HepG2 (cell line): Measurements from ENCODE around the gene OR51E1. TPM values are rescaled to one million over a fixed set of nuclear protein-coding genes. Genes with fewer than 3 reads are reported as not detected.

Experiments
- ATAC-seq: fragments of 200-7000 bp; cut with Tn5 transposase; 3 replicates; pipeline ENCODE4 v1.9.1; 2020; ENCODE audit warnings: mild to moderate bottlenecking, moderate library complexity
- Bru-seq: library from RNA; stranded (reverse); fragments of 400-500 nt; gene quantifications from one replicate; lab custom pipeline; 2021; lab: Mats Ljungman, UMichigan
- BruChase-seq, 2 experiments: library from RNA; stranded (reverse); fragments of 400-500 nt; gene quantifications; one replicate each; lab custom pipeline; 2021; lab: Mats Ljungman, UMichigan
- BruUV-seq: library from RNA; stranded (reverse); fragments of 400-500 nt; replicated peaks from 2 replicates; lab custom pipeline; 2021; lab: Mats Ljungman, UMichigan
- CTCF ChIA-PET: fragments of 300-600 bp; formaldehyde crosslinking; extraction: SDS; loops from one replicate; lab custom pipeline; 2021; ENCODE audit warnings: low total read pairs, inconsistent platforms, low intra/inter-chr PET ratio; lab: Yijun Ruan, JAX
- POLR2A ChIA-PET: fragments of 350-600 bp; sonication (Branson Sonifier 250); formaldehyde crosslinking; loops from one replicate; lab custom pipeline; 2020; ENCODE audit warnings: antibody characterized with exemption, inconsistent platforms; lab: Yijun Ruan, JAX
- DNase-seq: peaks from one replicate; pipeline ENCODE4 v3.0.0-alpha.2; 2015; ENCODE audit warnings: low spot score
- FAIRE-seq: peaks from 3 replicates; lab custom pipeline; 2011; peaks lifted over from hg19 to GRCh38; lab: Jason Lieb, UNC
- H2AFZ ChIP-seq: one replicate; pipeline ENCODE4 v1.6.1; 2011; ENCODE audit warnings: low read length, inconsistent platforms
- H3K27ac ChIP-seq: fragments of 300-600 bp; 3 replicates; pipeline ENCODE4 v1.8.0; 2011; ENCODE audit warnings: mixed run types, mild to moderate bottlenecking, mixed read lengths, low read length, inconsistent platforms; ENCODE audit not compliant: insufficient read depth; ENCODE audit errors: extremely low read length
- H3K27me3 ChIP-seq, 2 experiments: fragments of 200-600 bp in 1 of 2; 2 replicates in 1 of 2; 3 replicates in 1 of 2; pipeline versions ENCODE4 v1.6.0 to v1.8.0; 2011; ENCODE audit warnings: low read length in 2 of 2, mild to moderate bottlenecking in 2 of 2, moderate library complexity in 2 of 2, inconsistent platforms in 1 of 2; ENCODE audit not compliant: insufficient read depth in 2 of 2, control insufficient read depth in 1 of 2
- H3K36me3 ChIP-seq, 2 experiments: fragments of 200-600 bp in 1 of 2; replicated peaks in 1 of 2; 2 replicates in 1 of 2; 3 replicates in 1 of 2; pipeline versions ENCODE4 v1.5.1 to v1.8.0; 2011; ENCODE audit warnings: low read length in 2 of 2, inconsistent platforms in 1 of 2; ENCODE audit not compliant: insufficient read depth in 2 of 2, control insufficient read depth in 1 of 2
- H3K4me1 ChIP-seq: 2 replicates; pipeline ENCODE4 v1.5.1; 2012; ENCODE audit warnings: low read length, inconsistent platforms; ENCODE audit not compliant: insufficient read depth
- H3K4me2 ChIP-seq: 2 replicates; pipeline ENCODE4 v1.6.0; 2011; ENCODE audit warnings: low read depth, low read length, inconsistent platforms
- H3K4me3 ChIP-seq, 3 experiments: fragments of 200-600 bp in 1 of 3; sonication (generic), shearing (Covaris generic) in 1 of 3; replicated peaks in 1 of 3; 2 replicates each; pipeline ENCODE4 v1.5.1; 2011 to 2016; ENCODE audit warnings: low read length in 3 of 3, inconsistent platforms in 2 of 3, low read depth in 2 of 3, mild to moderate bottlenecking in 2 of 3, control low read depth in 1 of 3, mixed read lengths in 1 of 3; ENCODE audit not compliant: insufficient read depth in 1 of 3
- H3K79me2 ChIP-seq: one replicate; pipeline ENCODE4 v1.6.1; 2011; ENCODE audit warnings: low read length, inconsistent platforms; ENCODE audit not compliant: insufficient read depth
- H3K9ac ChIP-seq: 2 replicates; pipeline ENCODE4 v1.6.0; 2011; ENCODE audit warnings: mild to moderate bottlenecking, low read depth, low read length, inconsistent platforms; ENCODE audit not compliant: insufficient read depth
- H3K9me3 ChIP-seq: 2 replicates; pipeline ENCODE4 v1.5.1; 2012; ENCODE audit warnings: mild to moderate bottlenecking, low read length
- H4K20me1 ChIP-seq: 2 replicates; pipeline ENCODE4 v1.6.0; 2011; ENCODE audit warnings: inconsistent platforms, mild to moderate bottlenecking, low read length, moderate library complexity; ENCODE audit not compliant: insufficient read depth
- ARNTL ChIP-seq: sonication (generic); formaldehyde crosslinking; IDR thresholded peaks from 2 replicates; pipeline ENCODE4 v1.4.0; 2020; ENCODE audit warnings: mild to moderate bottlenecking, missing genetic modification reagents
- FOSL2 ChIP-seq: sonication (generic); formaldehyde crosslinking; IDR thresholded peaks from 2 replicates; pipeline ENCODE4 v1.4.0; 2020; ENCODE audit warnings: missing genetic modification reagents
- FOXM1 ChIP-seq: sonication (generic); formaldehyde crosslinking; IDR thresholded peaks from 2 replicates; pipeline ENCODE4 v1.5.0; 2020; ENCODE audit warnings: missing genetic modification reagents
- NCOA5 ChIP-seq: sonication (generic); formaldehyde crosslinking; IDR thresholded peaks from 2 replicates; pipeline ENCODE4 v1.4.0; 2020; ENCODE audit warnings: missing genetic modification reagents
- SIX4 ChIP-seq: sonication (generic); formaldehyde crosslinking; IDR thresholded peaks from 2 replicates; pipeline ENCODE4 v1.4.0; 2020; ENCODE audit warnings: missing genetic modification reagents
- ZKSCAN5 ChIP-seq: sonication (generic); formaldehyde crosslinking; IDR thresholded peaks from 2 replicates; pipeline ENCODE4 v1.5.1; 2020; ENCODE audit warnings: mild to moderate bottlenecking, missing genetic modification reagents
- ZNF7 ChIP-seq: IDR thresholded peaks from 2 replicates; pipeline ENCODE4 v1.6.1; 2016; ENCODE audit warnings: missing biosample characterization, missing genetic modification reagents
- WGBS: methylation state at CpG from one replicate; pipeline ENCODE4 v1.1.6; 2017; ENCODE audit warnings: low lambda C conversion rate; 5-methylcytosine and 5-hydroxymethylcytosine counted together
- in situ Hi-C: cut with HindIII; loops from 2 replicates; pipeline ENCODE4 v1.10.0; 2017; ENCODE audit warnings: low pct_unique_long_range_greater_than_20kb; ENCODE audit not compliant: extremely low pct_ligation_motif_present
- intact Hi-C: fragments of 100-400 bp; cut with micrococcal nuclease; formaldehyde crosslinking; loops from one replicate; pipeline ENCODE4 v1.10.0; 2022; ENCODE audit not compliant: unreplicated experiment
- long read RNA-seq, 2 experiments: library from RNA in 1 of 2; library from polyadenylated mRNA in 1 of 2; stranded (forward) in 1 of 2; unstranded in 1 of 2; transcript quantifications; one replicate each; pipeline ENCODE4 v2.0.0, GENCODE V29; 2019 to 2022
- polyA minus RNA-seq, 3 experiments: library from RNA; depleted of rRNA, polyadenylated mRNA; stranded (reverse); fragments of >200 nt; gene quantifications; 2 replicates each; pipeline ENCODE4 v1.2.3, GENCODE V29; 2011; ENCODE audit warnings: low replicate concordance in 1 of 3
- polyA plus RNA-seq, 8 experiments: library from polyadenylated mRNA; depleted of rRNA in 3 of 8; stranded (reverse) in 7 of 8; unstranded in 1 of 8; fragments of >200 nt; fragmentation: Illumina TruSeq in 4 of 8; extraction: Trizol in 4 of 8; gene quantifications; 2 replicates each; pipeline versions ENCODE4 v1.2.1 to v1.2.3, GENCODE V29; 2011 to 2016; ENCODE audit warnings: low read depth in 4 of 8, missing spikeins in 1 of 8, mixed read lengths in 1 of 8; ENCODE audit not compliant: insufficient read depth in 1 of 8
- total RNA-seq, 5 experiments: library from RNA; depleted of rRNA; stranded (reverse); fragments of >200 nt; fragmentation: Illumina TruSeq; extraction: Trizol; gene quantifications; 2 replicates each; pipeline ENCODE4 v1.2.3, GENCODE V29; 2016; ENCODE audit warnings: low read depth in 1 of 5
- TF ChIP-seq, protein P1 (sequence below): sonication (generic); formaldehyde crosslinking; IDR thresholded peaks from 2 replicates; pipeline ENCODE4 v1.4.0; 2020; ENCODE audit warnings: mild to moderate bottlenecking, missing genetic modification reagents, borderline replicate concordance
- TF ChIP-seq, protein P2 (sequence below): IDR thresholded peaks from 2 replicates; pipeline ENCODE4 v1.6.1; 2016; ENCODE audit warnings: low read depth, control low read depth
- TF ChIP-seq, protein P3 (sequence below): sonication (generic); formaldehyde crosslinking; IDR thresholded peaks from 2 replicates; pipeline ENCODE4 v1.4.0; 2020; ENCODE audit warnings: mild to moderate bottlenecking, missing genetic modification reagents

OR51E1 gene, protein sequence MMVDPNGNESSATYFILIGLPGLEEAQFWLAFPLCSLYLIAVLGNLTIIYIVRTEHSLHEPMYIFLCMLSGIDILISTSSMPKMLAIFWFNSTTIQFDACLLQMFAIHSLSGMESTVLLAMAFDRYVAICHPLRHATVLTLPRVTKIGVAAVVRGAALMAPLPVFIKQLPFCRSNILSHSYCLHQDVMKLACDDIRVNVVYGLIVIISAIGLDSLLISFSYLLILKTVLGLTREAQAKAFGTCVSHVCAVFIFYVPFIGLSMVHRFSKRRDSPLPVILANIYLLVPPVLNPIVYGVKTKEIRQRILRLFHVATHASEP
- total RNA-seq (2016; rRNA removed; fragmentation: Illumina TruSeq; extraction: Trizol) (not detected in 2 replicates), polyA plus RNA-seq (2011; rRNA removed) (not detected in 2 replicates), polyA minus RNA-seq (2011; rRNA and poly(A)+ RNA removed; ENCODE audit: low replicate concordance) (not detected in 2 replicates), Bru-seq, nascent RNA (not detected), BruChase-seq, experiment 1, labeled RNA remaining after a 6-hour chase (not detected), BruChase-seq, experiment 2, labeled RNA remaining after a 2-hour chase (not detected)
- total RNA-seq (2016; cell fraction: cytosol; rRNA removed; fragmentation: Illumina TruSeq; extraction: Trizol; ENCODE audit: low read depth), result not detected in 2 replicates
- not detected in 2 replicates for total RNA-seq (2016; cell fraction: insoluble cytoplasmic fraction; rRNA removed; fragmentation: Illumina TruSeq; extraction: Trizol)
- total RNA-seq (2016; cell fraction: membrane; rRNA removed; fragmentation: Illumina TruSeq; extraction: Trizol), result not detected in 2 replicates
- total RNA-seq (2016; cell fraction: nucleus; rRNA removed; fragmentation: Illumina TruSeq; extraction: Trizol), result not detected in 2 replicates
- not detected in 2 replicates for polyA plus RNA-seq (2011; cell fraction: cytosol; rRNA removed)
- polyA plus RNA-seq (2011; cell fraction: nucleus; rRNA removed), result not detected in 2 replicates
- not detected in 2 replicates for polyA plus RNA-seq (2012)
- polyA plus RNA-seq (2016; cell fraction: cytosol; fragmentation: Illumina TruSeq; extraction: Trizol; ENCODE audit: low read depth), result not detected in 2 replicates
- polyA plus RNA-seq (2016; cell fraction: insoluble cytoplasmic fraction; fragmentation: Illumina TruSeq; extraction: Trizol; ENCODE audit: low read depth), result not detected in 2 replicates
- not detected in 2 replicates for polyA plus RNA-seq (2016; cell fraction: membrane; fragmentation: Illumina TruSeq; extraction: Trizol; ENCODE audit: low read depth)
- polyA plus RNA-seq (2016; cell fraction: nucleus; fragmentation: Illumina TruSeq; extraction: Trizol; ENCODE audit: insufficient read depth, low read depth), result not detected in 2 replicates
- polyA minus RNA-seq (2011; cell fraction: cytosol; rRNA and poly(A)+ RNA removed), result not detected in 2 replicates
- polyA minus RNA-seq (2011; cell fraction: nucleus; rRNA and poly(A)+ RNA removed), result not detected in 2 replicates
- long read RNA-seq, experiment 1, result 0 reads
- long read RNA-seq, experiment 2, result 0 reads

DNA sequence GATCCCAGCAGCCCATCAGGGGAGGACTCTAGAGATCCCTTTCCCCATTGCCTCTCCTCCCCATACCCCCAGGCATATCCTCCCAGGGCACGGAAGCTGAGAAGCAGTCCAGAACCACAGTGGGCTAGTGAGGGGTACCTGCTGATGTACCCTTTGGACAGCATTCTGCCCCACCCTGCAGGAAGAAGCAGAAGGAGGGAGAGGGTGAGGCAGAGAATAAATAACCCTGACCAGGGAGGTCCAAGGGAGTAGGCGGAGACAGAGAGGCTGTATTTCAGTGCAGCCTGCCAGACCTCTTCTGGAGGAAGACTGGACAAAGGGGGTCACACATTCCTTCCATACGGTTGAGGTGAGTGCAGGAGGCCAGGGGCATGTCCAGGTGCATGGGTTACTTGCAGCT lies at the start of gene OR51E1:
Gene OR51E1, plus strand, starts transcription at position 301 of the 400 bp plus-strand sequence. CDS start 8,545 bp downstream, outside the sequence.
- Histone ChIP-seq H3K36me3 (no peaks in the 10 kb centered on the region), H3K4me1 (no peaks in the 10 kb centered on the region), H3K9ac (no peak within 1 kb of the TSS), H3K9me3 (no peaks in the 10 kb centered on the region), H3K79me2 (no peaks in the 10 kb centered on the region), H4K20me1 (no peaks in the 10 kb centered on the region), H3K4me3 (no peak within 1 kb of the TSS), H2AFZ (no peak within 1 kb of the TSS), H3K27ac (no peak within 1 kb of the TSS), H3K4me2 (no peak within 1 kb of the TSS), H3K27me3 (peaks cover 0 to 37% of the 10 kb centered on the region in 2 experiments; a peak in 3 of 5 replicates)
- BruUV-seq, result no TSS peak
- in situ Hi-C loops (no loop called here), intact Hi-C loops (no loop called here)
- ChIA-PET POLR2A (no interaction called here), CTCF (no interaction called here)
- ATAC-seq (no peak), DNase-seq (no peak), FAIRE-seq (no peak)
- 7% methylated on average over 2 of the region's 3 CpGs for WGBS
- TF ChIP-seq ZNF7 (CRISPR knock-in tag) (no peak), ARNTL (CRISPR knock-in tag) (no peak), FOXM1 (CRISPR knock-in tag) (no peak), ZKSCAN5 (no peak), NCOA5 (no peak), FOSL2 (CRISPR knock-in tag) (no peak), SIX4 (CRISPR knock-in tag) (no peak)
- TF ChIP-seq, protein P1, sequence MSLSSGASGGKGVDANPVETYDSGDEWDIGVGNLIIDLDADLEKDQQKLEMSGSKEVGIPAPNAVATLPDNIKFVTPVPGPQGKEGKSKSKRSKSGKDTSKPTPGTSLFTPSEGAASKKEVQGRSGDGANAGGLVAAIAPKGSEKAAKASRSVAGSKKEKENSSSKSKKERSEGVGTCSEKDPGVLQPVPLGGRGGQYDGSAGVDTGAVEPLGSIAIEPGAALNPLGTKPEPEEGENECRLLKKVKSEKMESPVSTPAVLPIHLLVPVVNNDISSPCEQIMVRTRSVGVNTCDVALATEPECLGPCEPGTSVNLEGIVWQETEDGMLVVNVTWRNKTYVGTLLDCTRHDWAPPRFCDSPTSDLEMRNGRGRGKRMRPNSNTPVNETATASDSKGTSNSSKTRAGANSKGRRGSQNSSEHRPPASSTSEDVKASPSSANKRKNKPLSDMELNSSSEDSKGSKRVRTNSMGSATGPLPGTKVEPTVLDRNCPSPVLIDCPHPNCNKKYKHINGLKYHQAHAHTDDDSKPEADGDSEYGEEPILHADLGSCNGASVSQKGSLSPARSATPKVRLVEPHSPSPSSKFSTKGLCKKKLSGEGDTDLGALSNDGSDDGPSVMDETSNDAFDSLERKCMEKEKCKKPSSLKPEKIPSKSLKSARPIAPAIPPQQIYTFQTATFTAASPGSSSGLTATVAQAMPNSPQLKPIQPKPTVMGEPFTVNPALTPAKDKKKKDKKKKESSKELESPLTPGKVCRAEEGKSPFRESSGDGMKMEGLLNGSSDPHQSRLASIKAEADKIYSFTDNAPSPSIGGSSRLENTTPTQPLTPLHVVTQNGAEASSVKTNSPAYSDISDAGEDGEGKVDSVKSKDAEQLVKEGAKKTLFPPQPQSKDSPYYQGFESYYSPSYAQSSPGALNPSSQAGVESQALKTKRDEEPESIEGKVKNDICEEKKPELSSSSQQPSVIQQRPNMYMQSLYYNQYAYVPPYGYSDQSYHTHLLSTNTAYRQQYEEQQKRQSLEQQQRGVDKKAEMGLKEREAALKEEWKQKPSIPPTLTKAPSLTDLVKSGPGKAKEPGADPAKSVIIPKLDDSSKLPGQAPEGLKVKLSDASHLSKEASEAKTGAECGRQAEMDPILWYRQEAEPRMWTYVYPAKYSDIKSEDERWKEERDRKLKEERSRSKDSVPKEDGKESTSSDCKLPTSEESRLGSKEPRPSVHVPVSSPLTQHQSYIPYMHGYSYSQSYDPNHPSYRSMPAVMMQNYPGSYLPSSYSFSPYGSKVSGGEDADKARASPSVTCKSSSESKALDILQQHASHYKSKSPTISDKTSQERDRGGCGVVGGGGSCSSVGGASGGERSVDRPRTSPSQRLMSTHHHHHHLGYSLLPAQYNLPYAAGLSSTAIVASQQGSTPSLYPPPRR (CRISPR knock-in tag), result no peak
- TF ChIP-seq, protein P2, sequence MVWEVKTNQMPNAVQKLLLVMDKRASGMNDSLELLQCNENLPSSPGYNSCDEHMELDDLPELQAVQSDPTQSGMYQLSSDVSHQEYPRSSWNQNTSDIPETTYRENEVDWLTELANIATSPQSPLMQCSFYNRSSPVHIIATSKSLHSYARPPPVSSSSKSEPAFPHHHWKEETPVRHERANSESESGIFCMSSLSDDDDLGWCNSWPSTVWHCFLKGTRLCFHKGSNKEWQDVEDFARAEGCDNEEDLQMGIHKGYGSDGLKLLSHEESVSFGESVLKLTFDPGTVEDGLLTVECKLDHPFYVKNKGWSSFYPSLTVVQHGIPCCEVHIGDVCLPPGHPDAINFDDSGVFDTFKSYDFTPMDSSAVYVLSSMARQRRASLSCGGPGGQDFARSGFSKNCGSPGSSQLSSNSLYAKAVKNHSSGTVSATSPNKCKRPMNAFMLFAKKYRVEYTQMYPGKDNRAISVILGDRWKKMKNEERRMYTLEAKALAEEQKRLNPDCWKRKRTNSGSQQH, result no peak
- TF ChIP-seq, protein P3, sequence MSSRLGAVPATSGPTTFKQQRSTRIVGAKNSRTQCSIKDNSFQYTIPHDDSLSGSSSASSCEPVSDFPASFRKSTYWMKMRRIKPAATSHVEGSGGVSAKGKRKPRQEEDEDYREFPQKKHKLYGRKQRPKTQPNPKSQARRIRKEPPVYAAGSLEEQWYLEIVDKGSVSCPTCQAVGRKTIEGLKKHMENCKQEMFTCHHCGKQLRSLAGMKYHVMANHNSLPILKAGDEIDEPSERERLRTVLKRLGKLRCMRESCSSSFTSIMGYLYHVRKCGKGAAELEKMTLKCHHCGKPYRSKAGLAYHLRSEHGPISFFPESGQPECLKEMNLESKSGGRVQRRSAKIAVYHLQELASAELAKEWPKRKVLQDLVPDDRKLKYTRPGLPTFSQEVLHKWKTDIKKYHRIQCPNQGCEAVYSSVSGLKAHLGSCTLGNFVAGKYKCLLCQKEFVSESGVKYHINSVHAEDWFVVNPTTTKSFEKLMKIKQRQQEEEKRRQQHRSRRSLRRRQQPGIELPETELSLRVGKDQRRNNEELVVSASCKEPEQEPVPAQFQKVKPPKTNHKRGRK (CRISPR knock-in tag), result no peak
